Mucosa of gallbladder (tissue), 1 donor: ENCODE data around the gene MYH11. TPM values are rescaled to one million over a fixed set of nuclear protein-coding genes. Genes with fewer than 3 reads are reported as not detected.
"Not testable (repeated sequence)": the region's sequence is repeated elsewhere in the genome, so short reads cannot be mapped to it uniquely, and the experiment has no call there.

Source experiments
- DNase-seq: peaks from one replicate; pipeline ENCODE4 v3.0.0-alpha.2; 2020; ENCODE audit warnings: low spot score
- total RNA-seq: library from RNA; stranded (reverse); gene quantifications from one replicate; pipeline ENCODE4 v1.2.1, GENCODE V29; 2021
- donor health status: DM: no; HTN: no; CAD: no.

The MYH11 gene
- total RNA-seq, 1 donor from 2014 or later = 1,761 TPM

DNA sequence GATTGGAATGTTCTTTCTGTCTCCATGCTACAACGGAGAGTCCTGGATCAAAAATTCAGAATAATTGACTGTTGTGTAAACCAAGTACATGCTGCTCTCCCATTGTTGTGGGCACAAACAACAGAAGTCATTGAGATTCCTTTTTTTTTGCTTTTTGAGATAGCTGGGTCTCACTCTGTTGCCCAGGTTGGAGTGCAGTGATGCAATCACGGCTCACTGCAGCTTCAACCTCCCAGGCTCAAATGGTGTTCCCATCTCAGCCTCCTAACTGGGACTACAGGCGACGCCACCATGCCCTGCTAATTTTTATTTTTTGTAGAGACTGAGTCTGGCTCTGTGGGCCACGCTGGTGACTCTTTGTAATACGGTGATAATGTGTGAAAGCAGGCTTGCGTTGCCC is 182.3 kb downstream of the MYH11 start:
- no peak for DNase-seq

DNA sequence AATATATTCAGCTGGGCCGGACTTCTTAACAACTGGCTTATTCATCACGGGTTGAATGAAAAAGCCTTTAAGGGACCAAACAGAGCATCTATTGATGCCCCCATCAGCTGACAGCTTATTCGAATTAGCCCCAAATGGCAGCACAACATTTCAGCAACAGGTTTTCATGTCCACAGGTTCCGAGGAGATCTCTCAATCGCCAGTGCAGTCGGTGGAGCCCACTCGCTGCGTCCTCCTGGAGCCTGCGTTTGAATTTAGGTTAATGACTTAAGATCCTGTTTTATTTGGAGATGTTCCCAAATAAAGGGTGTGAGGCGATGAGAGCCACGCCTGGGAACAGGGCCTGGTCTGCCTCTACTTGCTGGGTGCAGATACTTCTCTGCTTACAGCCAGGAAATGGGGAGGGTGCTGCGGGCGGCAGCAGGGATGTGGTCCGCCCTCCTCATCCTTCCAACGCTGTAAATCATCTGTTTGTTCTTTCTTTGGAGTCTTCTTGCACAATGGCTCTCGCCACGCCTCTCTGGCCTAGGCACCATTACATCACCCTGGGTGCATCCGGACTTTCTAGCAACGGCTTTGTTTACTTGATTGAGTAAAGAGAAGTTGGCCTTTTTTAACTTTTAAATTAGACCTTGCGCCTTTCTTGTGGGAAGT is 184.2 kb downstream of the MYH11 start:
- peak; percentile 89 for DNase-seq

DNA sequence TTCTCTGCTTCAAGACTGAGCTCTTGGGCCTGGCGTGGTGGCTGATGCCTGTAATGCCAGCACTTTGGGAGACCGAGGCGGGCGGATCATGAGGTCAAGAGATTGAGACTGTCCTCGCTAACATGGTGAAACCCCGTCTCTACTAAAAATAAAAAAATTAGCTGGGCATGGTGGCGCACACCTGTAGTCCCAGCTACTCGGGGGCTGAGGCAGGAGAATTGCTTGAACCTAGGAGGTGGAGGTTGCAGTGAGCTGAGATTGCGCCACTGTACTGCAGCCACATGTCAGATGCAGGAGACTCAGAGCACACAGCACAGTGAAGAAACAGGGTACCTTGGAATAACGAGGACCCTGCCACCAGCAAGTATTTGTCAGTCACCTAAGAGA is 184.7 kb downstream of the MYH11 start:
- not testable (repeated sequence) for DNase-seq

DNA sequence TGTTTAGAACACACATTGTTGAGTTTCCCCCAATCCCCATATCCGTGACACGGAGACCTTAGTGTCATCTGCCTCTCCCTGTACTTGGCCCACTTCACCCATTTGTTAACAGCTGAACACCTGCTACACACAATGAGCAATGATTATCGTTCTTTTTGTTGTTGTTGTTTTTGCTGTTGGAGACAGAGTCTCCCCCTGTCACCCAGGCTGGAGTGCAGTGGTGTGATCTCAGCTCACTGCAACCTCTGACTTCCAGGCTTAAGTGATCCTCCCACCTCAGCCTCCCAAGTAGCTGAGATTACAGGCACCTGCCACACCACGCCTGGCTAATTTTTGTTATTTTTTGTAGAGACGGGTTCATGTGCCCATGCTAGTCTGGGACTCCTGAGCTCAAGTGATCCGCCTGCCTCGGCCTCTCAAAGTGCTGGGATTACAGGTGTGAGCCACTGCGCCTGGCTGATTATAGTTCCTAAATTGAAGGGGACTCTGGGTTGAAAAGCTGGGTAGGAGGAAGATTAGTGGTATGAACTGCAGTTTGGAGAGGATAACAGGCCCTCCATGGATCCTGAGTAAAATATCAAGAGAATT is 185.2 kb downstream of the MYH11 start:
- no peak for DNase-seq

DNA sequence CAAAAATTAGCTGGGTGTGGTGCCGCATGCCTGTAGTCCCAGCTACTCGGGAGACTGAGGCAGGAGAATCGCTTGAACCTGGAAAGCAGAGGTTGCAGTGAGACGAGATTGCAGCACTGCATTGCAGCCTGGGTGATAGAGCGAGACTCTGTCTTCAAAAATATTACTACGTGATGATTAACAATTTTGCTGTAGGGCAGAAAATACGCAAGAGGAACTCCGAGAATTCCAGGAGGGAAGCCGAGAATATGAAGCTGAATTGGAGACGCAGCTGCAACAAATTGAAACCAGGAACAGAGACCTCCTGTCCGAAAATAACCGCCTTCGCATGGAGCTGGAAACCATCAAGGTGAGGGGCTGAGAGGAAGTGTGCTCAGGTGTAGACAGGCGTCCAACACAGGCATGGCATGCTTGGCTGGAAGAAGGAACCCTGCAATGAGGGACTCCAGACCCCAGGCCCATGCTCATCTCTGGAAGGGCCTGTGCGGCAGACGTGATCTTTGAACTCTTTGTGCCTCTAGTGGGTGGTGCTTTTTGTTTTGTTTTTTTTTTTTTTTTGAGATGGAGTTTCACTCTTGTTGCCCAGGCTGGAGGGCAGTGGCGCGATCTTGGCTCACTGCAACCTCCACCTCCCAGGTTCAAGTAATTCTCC is 189.6 kb downstream of the MYH11 start:
- no peak for DNase-seq

DNA sequence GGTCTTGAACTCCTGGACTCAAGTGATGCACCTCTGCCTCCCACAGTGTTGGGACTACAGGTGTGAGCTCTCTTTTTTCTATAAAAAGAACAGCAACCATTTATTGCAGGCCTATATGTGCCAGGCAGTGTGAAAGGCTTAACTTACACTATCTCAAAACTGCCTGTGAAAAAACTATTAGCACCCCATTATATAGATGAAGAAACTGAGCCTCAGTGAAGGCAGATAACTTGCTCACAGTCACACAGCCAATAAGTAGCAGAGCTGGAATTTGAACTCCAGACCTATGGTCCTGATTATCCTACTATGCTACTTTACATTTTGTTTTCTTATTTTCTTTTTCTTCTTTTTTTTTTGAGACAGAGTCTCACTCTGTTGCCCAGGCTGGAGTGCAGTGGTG is 191.7 kb downstream of the MYH11 start:
- no peak for DNase-seq

DNA sequence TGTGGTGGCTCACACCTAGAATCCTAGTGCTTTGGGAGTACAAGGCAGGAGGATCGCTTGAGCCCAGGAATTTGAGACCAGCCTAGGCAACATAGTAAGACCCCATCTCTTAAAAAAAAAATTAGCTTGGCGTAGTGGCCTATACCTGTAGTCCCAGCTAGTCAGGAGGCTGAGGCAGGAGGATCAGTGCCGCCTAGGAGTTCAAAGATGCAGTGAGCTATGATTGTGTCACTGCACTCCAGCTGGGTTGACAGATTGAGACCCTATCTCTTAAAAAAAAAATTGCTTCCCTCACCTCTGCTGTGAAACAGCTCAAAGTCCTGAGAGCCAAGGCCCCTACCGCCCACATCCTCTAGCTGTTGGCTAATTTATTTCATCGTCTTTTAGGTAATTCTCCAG is 196.6 kb downstream of the MYH11 start:
- no peak for DNase-seq

DNA sequence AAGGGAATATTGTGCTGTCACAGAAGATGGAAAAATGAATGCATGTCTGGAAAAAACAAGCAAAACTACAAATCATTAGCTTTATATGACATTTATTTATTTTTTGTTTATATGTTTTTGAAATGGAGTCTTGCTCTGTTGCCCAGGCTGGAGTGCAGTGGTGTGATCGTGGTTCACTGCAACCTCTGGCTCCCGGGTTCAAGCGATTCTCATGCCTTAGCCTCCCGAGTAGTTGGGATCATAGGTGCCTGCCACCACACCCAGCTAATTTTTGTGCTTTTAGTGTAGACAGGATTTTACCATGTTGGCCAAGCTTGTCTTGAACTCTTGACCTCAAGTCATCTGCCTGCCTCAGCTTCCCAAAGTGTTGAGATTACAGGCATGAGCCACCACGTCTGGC is 198.3 kb downstream of the MYH11 start:
- DNase-seq = no peak

DNA sequence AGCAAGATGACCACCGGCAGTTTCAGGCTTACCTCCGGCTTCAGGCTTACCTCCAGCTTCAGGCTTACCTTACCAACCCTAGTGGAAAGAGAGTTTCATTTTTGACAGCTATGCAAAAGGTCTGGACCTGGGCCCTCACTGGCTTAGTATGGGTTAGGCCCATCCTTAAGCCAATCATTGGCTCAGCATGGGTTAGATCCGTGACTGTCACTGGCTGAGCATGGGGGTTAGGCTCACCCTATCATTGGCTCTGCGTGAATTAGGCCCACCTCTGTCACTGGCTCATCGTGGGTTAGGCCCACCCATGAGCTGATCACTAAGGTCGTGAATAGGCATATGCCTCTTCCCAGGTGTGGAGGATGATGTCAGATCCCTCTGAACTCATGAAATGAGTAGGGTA is 198.7 kb downstream of the MYH11 start:
- no peak for DNase-seq

DNA sequence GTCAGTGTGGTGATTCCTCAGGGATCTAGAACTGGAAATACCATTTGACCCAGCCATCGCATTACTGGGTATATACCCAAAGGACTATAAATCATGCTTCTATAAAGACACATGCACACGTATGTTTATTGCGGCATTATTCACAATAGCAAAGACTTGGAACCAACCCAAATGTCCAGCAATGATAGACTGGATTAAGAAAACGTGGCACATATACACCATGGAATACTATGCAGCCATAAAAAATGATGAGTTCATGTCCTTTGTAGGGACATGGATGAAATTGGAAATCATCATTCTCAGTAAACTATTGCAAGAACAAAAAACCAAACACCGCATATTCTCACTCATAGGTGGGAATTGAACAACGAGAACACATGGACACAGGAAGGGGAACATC is 201.3 kb downstream of the MYH11 start:
- DNase-seq = not testable (repeated sequence)

DNA sequence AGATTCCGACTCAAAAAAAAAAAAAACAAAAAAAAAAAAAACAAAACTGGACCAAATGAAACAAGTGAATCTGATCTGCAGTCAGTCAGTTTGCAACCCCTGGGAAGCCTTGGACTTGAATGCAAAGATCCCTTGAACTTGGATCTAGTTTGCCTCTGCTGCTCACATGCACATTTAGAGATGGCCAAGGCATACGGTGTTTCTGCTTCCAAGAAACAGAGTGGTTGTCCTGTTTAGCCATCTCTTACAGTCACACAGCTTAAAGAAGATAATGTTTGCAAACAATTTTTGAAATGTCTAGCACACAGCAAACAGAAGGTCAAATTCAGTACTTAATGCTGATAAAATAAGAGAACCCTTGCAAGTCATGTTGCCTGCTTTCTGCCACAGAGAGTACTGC is 202.2 kb downstream of the MYH11 start:
- DNase-seq = no peak

DNA sequence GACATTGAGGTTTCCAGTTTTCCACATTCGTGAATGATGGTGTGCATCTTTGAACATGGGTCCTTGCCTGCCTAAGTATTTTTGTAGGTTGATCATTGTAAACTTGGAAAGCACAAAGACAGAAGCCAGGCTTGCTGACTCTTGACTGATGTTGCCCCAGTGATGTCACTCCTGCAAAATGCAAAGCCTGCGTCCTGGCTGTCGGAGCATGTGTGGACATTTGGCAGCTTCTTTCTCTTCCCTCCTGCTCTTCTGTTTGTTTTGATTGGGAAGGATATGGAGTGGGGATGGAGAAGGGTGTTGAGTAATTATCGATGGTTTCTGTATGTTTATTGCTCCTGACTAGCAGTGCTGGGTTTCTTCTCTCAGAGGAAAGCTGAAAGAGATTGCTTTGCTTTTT is 203.6 kb downstream of the MYH11 start:
- DNase-seq = peak; percentile 36

Other genes starting within 250 kb of the MYH11 start
- 92.6 TPM for gene MARF1, start 213.9 kb downstream of the MYH11 start, total RNA-seq
- gene NDE1, start 206.8 kb downstream of the MYH11 start, total RNA-seq = 30.0 TPM
- 21.2 TPM for gene CEP20, start 31.6 kb upstream of the MYH11 start, total RNA-seq
- gene ABCC1, start 92.6 kb upstream of the MYH11 start, total RNA-seq = 27.6 TPM